IMR-90 (cell line): ENCODE measurements around the gene HAUS7. TPM values are rescaled to one million over a fixed set of nuclear protein-coding genes. Genes with fewer than 3 reads are reported as not detected.

Experiments used
- ATAC-seq: fragments of 200-7000 bp; cut with Tn5 transposase; 2 replicates; pipeline ENCODE4 v1.9.1; 2020; ENCODE audit warnings: low read depth, mild to moderate bottlenecking, moderate library complexity
- BruUV-seq: library from RNA; stranded (reverse); fragments of 400-500 nt; replicated peaks from 2 replicates; lab custom pipeline; 2021; lab: Mats Ljungman, UMichigan
- CTCF ChIA-PET: fragments of 300-600 bp; formaldehyde crosslinking; extraction: SDS; loops from one replicate; lab custom pipeline; 2021; ENCODE audit warnings: antibody characterized with exemption; lab: Yijun Ruan, JAX
- POLR2A ChIA-PET: fragments of 300-600 bp; sonication (Branson Sonifier 250); formaldehyde crosslinking; loops from one replicate; lab custom pipeline; 2022; ENCODE audit warnings: antibody characterized with exemption; ENCODE audit not compliant: unreplicated experiment; lab: Charles Lee
- DNase-seq: peaks from one replicate; pipeline ENCODE4 v3.0.0; 2013
- H2AFZ ChIP-seq: replicated peaks from 2 replicates; pipeline ENCODE3; 2013; ENCODE audit warnings: low read length, mild to moderate bottlenecking; ENCODE audit not compliant: poor library complexity
- H2AK5ac ChIP-seq: 2 replicates; pipeline ENCODE4 v1.6.1; 2013; ENCODE audit warnings: low read depth, low read length, inconsistent platforms
- H2AK9ac ChIP-seq: replicated peaks from 2 replicates; pipeline ENCODE3; 2013; ENCODE audit warnings: mild to moderate bottlenecking, low read depth, low read length, moderate library complexity; ENCODE audit not compliant: poor library complexity
- H2BK120ac ChIP-seq: 2 replicates; pipeline ENCODE4 v1.6.1; 2013; ENCODE audit warnings: low read depth, low read length, inconsistent platforms
- H2BK15ac ChIP-seq: 3 replicates; pipeline ENCODE4 v1.6.1; 2013; ENCODE audit warnings: low read depth, low read length, inconsistent platforms
- H2BK20ac ChIP-seq: 2 replicates; pipeline ENCODE4 v1.6.1; 2013; ENCODE audit warnings: low read depth, mild to moderate bottlenecking, inconsistent platforms, low read length, moderate library complexity
- H2BK5ac ChIP-seq: 2 replicates; pipeline ENCODE4 v1.6.1; 2013; ENCODE audit warnings: mild to moderate bottlenecking, low read depth, low read length, inconsistent platforms; ENCODE audit not compliant: poor library complexity, severe bottlenecking
- H3K14ac ChIP-seq: replicated peaks from 2 replicates; pipeline ENCODE4 v1.6.1; 2013; ENCODE audit warnings: low read depth, low read length, inconsistent platforms
- H3K18ac ChIP-seq: 2 replicates; pipeline ENCODE4 v1.6.1; 2013; ENCODE audit warnings: low read depth, low read length, control low read depth
- H3K23ac ChIP-seq: 2 replicates; pipeline ENCODE4 v1.6.1; 2013; ENCODE audit warnings: low read depth, low read length, inconsistent platforms
- H3K27ac ChIP-seq: 2 replicates; pipeline ENCODE4 v1.5.1; 2013; ENCODE audit warnings: mild to moderate bottlenecking, control low read depth, low read length; ENCODE audit not compliant: insufficient read depth
- H3K27me3 ChIP-seq: 2 replicates; pipeline ENCODE4 v1.6.1; 2013; ENCODE audit warnings: low read length; ENCODE audit not compliant: control insufficient read depth, insufficient read depth
- H3K36me3 ChIP-seq: 2 replicates; pipeline ENCODE4 v1.6.1; 2013; ENCODE audit warnings: low read length, mixed read lengths; ENCODE audit not compliant: control insufficient read depth, insufficient read depth
- H3K4ac ChIP-seq: 2 replicates; pipeline ENCODE4 v1.6.1; 2013; ENCODE audit warnings: low read depth, low read length, inconsistent platforms
- H3K4me1 ChIP-seq: 2 replicates; pipeline ENCODE4 v1.6.1; 2013; ENCODE audit warnings: low read length, mixed read lengths; ENCODE audit not compliant: control insufficient read depth, insufficient read depth
- H3K4me2 ChIP-seq: 2 replicates; pipeline ENCODE4 v1.6.1; 2013; ENCODE audit warnings: low read depth, mild to moderate bottlenecking, control low read depth, low read length, moderate library complexity
- H3K4me3 ChIP-seq: 2 replicates; pipeline ENCODE4 v1.5.1; 2013; ENCODE audit warnings: low read depth, mild to moderate bottlenecking, control low read depth, low read length, moderate library complexity; ENCODE audit not compliant: insufficient read depth
- H3K56ac ChIP-seq: 2 replicates; pipeline ENCODE4 v1.6.1; 2013; ENCODE audit warnings: low read length, inconsistent platforms; ENCODE audit not compliant: insufficient read depth; ENCODE audit errors: extremely low read depth
- H3K79me1 ChIP-seq, 2 experiments: 2 replicates each; pipeline ENCODE4 v1.6.1; 2013; ENCODE audit warnings: low read length in 2 of 2, inconsistent platforms in 1 of 2, low read depth in 1 of 2
- H3K9ac ChIP-seq: 2 replicates; pipeline ENCODE4 v1.6.1; 2013; ENCODE audit warnings: low read depth, low read length, control low read depth
- H3K9me1 ChIP-seq: 2 replicates; pipeline ENCODE4 v1.6.1; 2013; ENCODE audit warnings: low read length, inconsistent platforms; ENCODE audit not compliant: insufficient read depth
- H3K9me3 ChIP-seq: 2 replicates; pipeline ENCODE4 v1.6.1; 2013; ENCODE audit warnings: low read length; ENCODE audit not compliant: control insufficient read depth, insufficient read depth
- H4K20me1 ChIP-seq: 2 replicates; pipeline ENCODE4 v1.6.1; 2013; ENCODE audit warnings: low read length, inconsistent platforms; ENCODE audit not compliant: insufficient read depth
- H4K5ac ChIP-seq: 2 replicates; pipeline ENCODE4 v1.6.1; 2013; ENCODE audit warnings: mild to moderate bottlenecking, low read depth, low read length, control low read depth
- H4K8ac ChIP-seq, 2 experiments: 2 replicates each; pipeline ENCODE4 v1.6.1; 2013; ENCODE audit warnings: low read depth in 2 of 2, low read length in 2 of 2, control low read depth in 1 of 2, inconsistent platforms in 1 of 2
- H4K91ac ChIP-seq: 2 replicates; pipeline ENCODE4 v1.6.1; 2013; ENCODE audit warnings: low read depth, low read length, inconsistent platforms; ENCODE audit not compliant: insufficient read depth
- BHLHE40 ChIP-seq: fragments of 150-350 bp; IDR thresholded peaks from 2 replicates; pipeline ENCODE4 v1.6.1; 2016; ENCODE audit warnings: mild to moderate bottlenecking, low read depth, low read length
- FOS ChIP-seq: fragments of 150-350 bp; IDR thresholded peaks from 2 replicates; pipeline ENCODE4 v1.6.1; 2016; ENCODE audit warnings: low read depth, low read length
- MAFK ChIP-seq: IDR thresholded peaks from 2 replicates; pipeline ENCODE4 v1.6.1; 2012; ENCODE audit warnings: low read depth, low read length, improper control_type of control experiment
- MAZ ChIP-seq: IDR thresholded peaks from 2 replicates; pipeline ENCODE4 v1.6.1; 2012; ENCODE audit warnings: low read depth, mild to moderate bottlenecking, low read length, improper control_type of control experiment, moderate library complexity, borderline replicate concordance
- MXI1 ChIP-seq: IDR thresholded peaks from 2 replicates; pipeline ENCODE4 v1.6.1; 2012; ENCODE audit warnings: low read depth, mild to moderate bottlenecking, low read length, moderate library complexity, borderline replicate concordance
- NFE2L2 ChIP-seq: fragments of 150-350 bp; IDR thresholded peaks from 2 replicates; pipeline ENCODE4 v1.6.1; 2016; ENCODE audit warnings: low read depth, mild to moderate bottlenecking, low read length
- RAD21 ChIP-seq: IDR thresholded peaks from 2 replicates; pipeline ENCODE4 v1.6.1; 2012; ENCODE audit warnings: low read length, improper control_type of control experiment
- RFX5 ChIP-seq: IDR thresholded peaks from 2 replicates; pipeline ENCODE4 v1.8.0; 2012; ENCODE audit warnings: low read depth, mild to moderate bottlenecking, low read length, moderate library complexity
- whole genome bisulfite sequencing, 2 experiments: methylation state at CpG; one replicate each; pipeline versions ENCODE4 v1.1.5 to v1.1.7; 2013; ENCODE audit warnings: missing lambda C conversion rate in 2 of 2; ENCODE audit not compliant: insufficient read length in 1 of 2; ENCODE audit errors: extremely low coverage in 2 of 2; 5-methylcytosine and 5-hydroxymethylcytosine counted together
- dilution Hi-C: fragments of 300-500 bp; cut with HindIII; formaldehyde crosslinking; loops from one replicate; pipeline ENCODE4 v1.14.3; 2018; ENCODE audit warnings: low sequenced_read_pairs; ENCODE audit not compliant: unreplicated experiment
- in situ Hi-C: fragments of 300-500 bp; cut with MboI; formaldehyde crosslinking; loops from 3 replicates; pipeline ENCODE4 v1.14.3; 2019; ENCODE audit warnings: low sequenced_read_pairs, inconsistent platforms, mixed read lengths
- intact Hi-C: fragments of 100-400 bp; cut with micrococcal nuclease; formaldehyde crosslinking; loops from 2 replicates; pipeline ENCODE4 v1.10.0; 2022
- polyA plus RNA-seq, 3 experiments: library from polyadenylated mRNA; depleted of rRNA; stranded (reverse); fragments of >200 nt; gene quantifications; 2 replicates each; pipeline ENCODE4 v1.2.3, GENCODE V29; 2012; ENCODE audit warnings: low replicate concordance in 1 of 3
- total RNA-seq: library from RNA; depleted of rRNA; stranded (reverse); fragments of >200 nt; gene quantifications from 2 replicates; pipeline ENCODE4 v1.2.3, GENCODE V29; 2012
- TF ChIP-seq, protein P1 (sequence below): conservative IDR thresholded peaks from 2 replicates; pipeline ENCODE4 v1.5.1; 2012; ENCODE audit warnings: mild to moderate bottlenecking, low read depth, low read length, improper control_type of control experiment

The HAUS7 gene
- total and polyA plus RNA-seq, 2 of the 4 experiments (the other 2 are of a cell fraction), result 10.8 to 25.9 TPM

DNA sequence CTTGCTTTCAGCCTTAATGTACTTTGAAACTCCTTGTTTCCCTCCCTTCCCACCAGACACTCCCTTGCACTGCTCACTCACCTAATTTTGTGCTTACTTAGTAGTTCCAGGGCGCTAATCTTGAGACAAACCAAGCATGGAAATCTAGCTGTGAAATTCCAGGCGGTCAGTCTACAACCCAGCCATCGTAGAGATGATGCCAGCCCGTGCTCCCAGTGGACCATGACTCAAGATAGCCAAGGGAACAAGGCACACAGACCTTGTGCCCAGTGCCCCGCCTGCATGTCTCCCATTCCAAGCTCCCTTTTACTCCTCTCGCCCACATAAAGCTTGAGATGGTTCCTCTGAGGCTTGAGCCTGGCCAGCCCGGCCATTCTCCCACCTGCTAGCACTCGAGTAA, 35.6 kb downstream of the HAUS7 start:
- in situ Hi-C loops (no loop called here), intact Hi-C loops (no loop called here), dilution Hi-C loops (no loop called here)
- Histone ChIP-seq H4K20me1 (no peaks in the 10 kb centered on the region), H3K4me2 (no peak overlapping the region), H2BK20ac (no peak overlapping the region), H4K91ac (no peak overlapping the region), H3K27ac (no peak overlapping the region), H2BK5ac (no peak overlapping the region), H4K8ac (no peak overlapping the region), H3K4me1 (no peaks in the 10 kb centered on the region), H3K56ac (no peak overlapping the region), H3K14ac (no peak overlapping the region), H3K23ac (no peak overlapping the region), H2BK120ac (no peak overlapping the region), H3K18ac (no peak overlapping the region), H3K9me1 (no peaks in the 10 kb centered on the region), H2BK15ac (no peak overlapping the region), H3K9ac (no peak overlapping the region), H3K9me3 (peaks cover 15% of the 10 kb centered on the region), H3K79me1 (no peaks in the 10 kb centered on the region), H3K4me3 (no peak overlapping the region), H3K36me3 (no peaks in the 10 kb centered on the region), H2AFZ (no peak overlapping the region), H3K27me3 (peaks cover 7% of the 10 kb centered on the region; the same call in 1 of the 2 replicates), H2AK5ac (no peak overlapping the region), H2AK9ac (no peak overlapping the region), H4K5ac (no peak overlapping the region), H3K4ac (no peak overlapping the region)
- 65% methylated on average over 3 of the region's 8 CpGs; no CpG with 5 or more reads in 1 of the 2 experiments for WGBS, 2 experiments
- POLR2A ChIA-PET, result no interaction called here
- DNase-seq (no peak), ATAC-seq (no peak)
- no peak for TF ChIP-seq BHLHE40
- TF ChIP-seq RAD21, result no peak
- no peak for TF ChIP-seq MAFK
- TF ChIP-seq FOS, result no peak
- TF ChIP-seq MAZ, result no peak
- TF ChIP-seq, protein P1, sequence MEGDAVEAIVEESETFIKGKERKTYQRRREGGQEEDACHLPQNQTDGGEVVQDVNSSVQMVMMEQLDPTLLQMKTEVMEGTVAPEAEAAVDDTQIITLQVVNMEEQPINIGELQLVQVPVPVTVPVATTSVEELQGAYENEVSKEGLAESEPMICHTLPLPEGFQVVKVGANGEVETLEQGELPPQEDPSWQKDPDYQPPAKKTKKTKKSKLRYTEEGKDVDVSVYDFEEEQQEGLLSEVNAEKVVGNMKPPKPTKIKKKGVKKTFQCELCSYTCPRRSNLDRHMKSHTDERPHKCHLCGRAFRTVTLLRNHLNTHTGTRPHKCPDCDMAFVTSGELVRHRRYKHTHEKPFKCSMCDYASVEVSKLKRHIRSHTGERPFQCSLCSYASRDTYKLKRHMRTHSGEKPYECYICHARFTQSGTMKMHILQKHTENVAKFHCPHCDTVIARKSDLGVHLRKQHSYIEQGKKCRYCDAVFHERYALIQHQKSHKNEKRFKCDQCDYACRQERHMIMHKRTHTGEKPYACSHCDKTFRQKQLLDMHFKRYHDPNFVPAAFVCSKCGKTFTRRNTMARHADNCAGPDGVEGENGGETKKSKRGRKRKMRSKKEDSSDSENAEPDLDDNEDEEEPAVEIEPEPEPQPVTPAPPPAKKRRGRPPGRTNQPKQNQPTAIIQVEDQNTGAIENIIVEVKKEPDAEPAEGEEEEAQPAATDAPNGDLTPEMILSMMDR, result no peak
- no peak for TF ChIP-seq RFX5
- no peak for TF ChIP-seq NFE2L2
- no peak for TF ChIP-seq MXI1
- CTCF ChIA-PET, result no interaction called here
- no TSS peak for BruUV-seq
